ENCODE results near the gene NPY5R.

GRCh38 chr4:163367651-163368050 is 24.0 kb downstream of the NPY5R start:
- TF ChIP-seq ZNF384 (IDR thresholded peaks at IDR 0.05) (no peak), SUZ12 (IDR thresholded peaks at IDR 0.05) (no peak), FOXA1 (IDR thresholded peaks at IDR 0.05) (no peak), FOXM1 (IDR thresholded peaks at IDR 0.05; ENCODE audit: borderline replicate concordance) (no peak), L3MBTL2 (conservative IDR thresholded peaks at IDR 0.05) (no peak), PKNOX1 (IDR thresholded peaks at IDR 0.05) (no peak), TARDBP (IDR thresholded peaks at IDR 0.05) (no peak), ELF4 (IDR thresholded peaks at IDR 0.05) (no peak)

Measured in HEK293T (cell line).